H1 (cell line): ENCODE results near the gene DNAJB14. TPM values are rescaled to one million over a fixed set of nuclear protein-coding genes. Genes with fewer than 3 reads are reported as not detected.

Experiments
- CEBPB ChIP-seq: IDR thresholded peaks from 2 replicates; pipeline ENCODE4 v1.6.1; 2012; ENCODE audit warnings: low read depth, low read length
- EP300 ChIP-seq, 2 experiments: IDR thresholded peaks; 1 replicate in 1 of 2; 2 replicates in 1 of 2; pipeline ENCODE4 v1.6.1; 2011 to 2012; ENCODE audit warnings: low read depth in 2 of 2, low read length in 2 of 2, mild to moderate bottlenecking in 2 of 2, borderline replicate concordance in 1 of 2, inconsistent platforms in 1 of 2, moderate library complexity in 1 of 2
- SP4 ChIP-seq: IDR thresholded peaks from 2 replicates; pipeline ENCODE4 v1.6.1; 2012; ENCODE audit warnings: low read length, inconsistent platforms
- SRF ChIP-seq: IDR thresholded peaks from 2 replicates; pipeline ENCODE4 v1.6.1; 2011; ENCODE audit warnings: mild to moderate bottlenecking, low read depth, low read length, moderate library complexity
- polyA plus RNA-seq, 7 experiments: library from polyadenylated mRNA; depleted of rRNA in 3 of 7; stranded (reverse) in 5 of 7; unstranded in 2 of 7; fragments of >200 nt in 5 of 7; fragments of 200-250 nt in 2 of 7; gene quantifications; 1 replicate in 5 of 7; 2 replicates in 1 of 7; 4 replicates in 1 of 7; pipeline versions ENCODE4 v1.2.1 to v1.2.3, GENCODE V29; 2011 to 2013; ENCODE audit warnings: missing spikeins in 2 of 7, mixed read lengths in 2 of 7
- total RNA-seq: library from RNA; stranded (reverse); fragmentation: NEBNext Ultra II Directional; extraction: Animal tissue kit (Norgen Biotek cat#: 25700); gene quantifications from 2 replicates; pipeline ENCODE4 v1.2.1, GENCODE V29; 2021
- TF ChIP-seq, protein P1 (sequence below), 3 experiments: IDR thresholded peaks; 1 replicate in 2 of 3; 2 replicates in 1 of 3; pipeline versions ENCODE4 v1.5.1 to v1.6.1; 2011; ENCODE audit warnings: low read length in 3 of 3, mild to moderate bottlenecking in 3 of 3, inconsistent platforms in 2 of 3, low read depth in 1 of 3, moderate library complexity in 1 of 3; ENCODE audit not compliant: insufficient read depth in 1 of 3; ENCODE audit errors: control extremely low read depth in 1 of 3
- TF ChIP-seq, protein P2 (sequence below): IDR thresholded peaks from 2 replicates; pipeline ENCODE4 v1.6.1; 2012; ENCODE audit warnings: inconsistent platforms

Gene DNAJB14
- total and polyA plus RNA-seq, 2 of the 8 experiments (the other 6 are each of a cell fraction or from before 2014, with no cell fraction given), result 3.4 to 35.4 TPM

DNA sequence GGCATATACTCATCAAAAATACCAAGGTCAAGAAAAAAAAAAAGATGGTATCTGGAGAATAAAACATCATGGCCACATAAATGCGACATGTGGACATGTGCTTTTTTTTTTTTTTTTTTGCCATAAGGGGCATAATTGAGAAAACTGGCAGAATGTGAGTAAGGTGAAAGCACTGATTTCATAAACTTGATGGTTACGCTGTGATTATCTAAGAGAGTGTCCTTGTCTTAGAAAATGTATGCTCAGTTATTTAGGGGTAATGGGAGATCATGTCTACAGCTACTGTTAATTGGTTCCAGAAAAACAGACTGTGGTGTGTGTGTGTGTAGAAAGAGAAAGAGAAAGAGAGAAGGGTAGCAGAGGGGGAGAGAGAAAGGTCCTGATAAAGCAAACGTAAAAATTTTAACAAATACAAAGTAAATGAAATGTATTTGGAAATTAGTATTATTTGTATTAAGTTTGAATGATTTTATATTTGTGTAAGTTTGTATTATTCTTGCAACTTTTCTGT lies 8.1 kb downstream of the DNAJB14 start (continued):
- TF ChIP-seq, protein P1, sequence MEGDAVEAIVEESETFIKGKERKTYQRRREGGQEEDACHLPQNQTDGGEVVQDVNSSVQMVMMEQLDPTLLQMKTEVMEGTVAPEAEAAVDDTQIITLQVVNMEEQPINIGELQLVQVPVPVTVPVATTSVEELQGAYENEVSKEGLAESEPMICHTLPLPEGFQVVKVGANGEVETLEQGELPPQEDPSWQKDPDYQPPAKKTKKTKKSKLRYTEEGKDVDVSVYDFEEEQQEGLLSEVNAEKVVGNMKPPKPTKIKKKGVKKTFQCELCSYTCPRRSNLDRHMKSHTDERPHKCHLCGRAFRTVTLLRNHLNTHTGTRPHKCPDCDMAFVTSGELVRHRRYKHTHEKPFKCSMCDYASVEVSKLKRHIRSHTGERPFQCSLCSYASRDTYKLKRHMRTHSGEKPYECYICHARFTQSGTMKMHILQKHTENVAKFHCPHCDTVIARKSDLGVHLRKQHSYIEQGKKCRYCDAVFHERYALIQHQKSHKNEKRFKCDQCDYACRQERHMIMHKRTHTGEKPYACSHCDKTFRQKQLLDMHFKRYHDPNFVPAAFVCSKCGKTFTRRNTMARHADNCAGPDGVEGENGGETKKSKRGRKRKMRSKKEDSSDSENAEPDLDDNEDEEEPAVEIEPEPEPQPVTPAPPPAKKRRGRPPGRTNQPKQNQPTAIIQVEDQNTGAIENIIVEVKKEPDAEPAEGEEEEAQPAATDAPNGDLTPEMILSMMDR (IDR thresholded peaks at IDR 0.05; ENCODE audit: control extremely low read depth in 1 of 3, insufficient read depth in 1 of 3, low read depth in 1 of 3, low read length in 3 of 3), result no peak
- TF ChIP-seq SRF, result no peak
- TF ChIP-seq, protein P2, sequence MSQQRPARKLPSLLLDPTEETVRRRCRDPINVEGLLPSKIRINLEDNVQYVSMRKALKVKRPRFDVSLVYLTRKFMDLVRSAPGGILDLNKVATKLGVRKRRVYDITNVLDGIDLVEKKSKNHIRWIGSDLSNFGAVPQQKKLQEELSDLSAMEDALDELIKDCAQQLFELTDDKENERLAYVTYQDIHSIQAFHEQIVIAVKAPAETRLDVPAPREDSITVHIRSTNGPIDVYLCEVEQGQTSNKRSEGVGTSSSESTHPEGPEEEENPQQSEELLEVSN, result no peak
- no peak for TF ChIP-seq EP300 (IDR thresholded peaks at IDR 0.05; ENCODE audit: borderline replicate concordance in 1 of 2, low read depth in 2 of 2, low read length in 2 of 2)
- no peak for TF ChIP-seq CEBPB
- no peak for TF ChIP-seq SP4
